K562 (cell line): ENCODE data around the gene LDAH. TPM values are rescaled to one million over a fixed set of nuclear protein-coding genes. Genes with fewer than 3 reads are reported as not detected.

Source experiments
- BHLHE40 ChIP-seq: IDR thresholded peaks from 2 replicates; pipeline ENCODE4 v1.6.1; 2011; ENCODE audit warnings: low read length, improper control_type of control experiment
- CC2D1A ChIP-seq: fragments of 450-650 bp; IDR thresholded peaks from 2 replicates; pipeline ENCODE4 v1.6.1; 2017; ENCODE audit warnings: mild to moderate bottlenecking
- CREM ChIP-seq: IDR thresholded peaks from 2 replicates; pipeline ENCODE4 v1.6.1; 2014; ENCODE audit warnings: antibody characterized with exemption, low read depth
- GABPA ChIP-seq: fragments of 200-800 bp; sonication (Bioruptor generic); conservative IDR thresholded peaks from 2 replicates; pipeline ENCODE4 v1.6.1; 2016; ENCODE audit warnings: low read depth, missing genetic modification characterization, missing compliant biosample characterization
- GABPB1 ChIP-seq: sonication (generic); formaldehyde crosslinking; IDR thresholded peaks from 2 replicates; pipeline ENCODE4 v1.8.0; 2022; ENCODE audit warnings: mild to moderate bottlenecking, missing genetic modification reagents
- MAFK ChIP-seq: IDR thresholded peaks from 2 replicates; pipeline ENCODE4 v1.6.1; 2011; ENCODE audit warnings: low read length, improper control_type of control experiment
- MAZ ChIP-seq, 2 experiments: fragments of 450-650 bp in 1 of 2; sonication (generic) in 1 of 2; formaldehyde crosslinking; IDR thresholded peaks in 1 of 2; conservative IDR thresholded peaks in 1 of 2; 2 replicates each; pipeline versions ENCODE4 v1.4.0 to v1.5.0; 2020; ENCODE audit warnings: mild to moderate bottlenecking in 1 of 2, missing genetic modification reagents in 1 of 2
- PHB ChIP-seq: fragments of 250-450 bp; sonication (Bioruptor Pico); IDR thresholded peaks from 2 replicates; pipeline ENCODE4 v1.5.0; 2021
- POLR2G ChIP-seq: fragments of 200-400 bp; formaldehyde crosslinking; IDR thresholded peaks from 2 replicates; pipeline ENCODE4 v1.6.1; 2017; ENCODE audit warnings: low read depth, mild to moderate bottlenecking, antibody characterized with exemption, low read length, moderate library complexity
- PPARD ChIP-seq: fragments of 250-450 bp; sonication (Bioruptor Pico); IDR thresholded peaks from 2 replicates; pipeline ENCODE4 v1.8.0; 2022; ENCODE audit warnings: inconsistent platforms, mild to moderate bottlenecking, moderate library complexity
- RBM22 ChIP-seq: fragments of 200-400 bp; formaldehyde crosslinking; IDR thresholded peaks from 2 replicates; pipeline ENCODE4 v1.6.1; 2018; ENCODE audit warnings: low read length, low read depth; ENCODE audit not compliant: poor library complexity, severe bottlenecking
- RCOR1 ChIP-seq, 2 experiments: IDR thresholded peaks; 2 replicates each; pipeline ENCODE4 v1.6.1; 2012; ENCODE audit warnings: low read depth in 2 of 2, low read length in 2 of 2, borderline replicate concordance in 1 of 2, improper control_type of control experiment in 1 of 2
- TEAD1 ChIP-seq, 2 experiments: fragments of 450-650 bp in 1 of 2; sonication (generic) in 1 of 2; formaldehyde crosslinking; IDR thresholded peaks; 2 replicates each; pipeline versions ENCODE4 v1.4.0 to v1.8.0; 2020 to 2022; ENCODE audit warnings: mild to moderate bottlenecking in 2 of 2, missing genetic modification reagents in 1 of 2
- YY1 ChIP-seq, 3 experiments: IDR thresholded peaks; 2 replicates each; pipeline ENCODE4 v1.6.1; 2011; ENCODE audit warnings: low read length in 2 of 3, mild to moderate bottlenecking in 2 of 3, moderate library complexity in 2 of 3, borderline replicate concordance in 1 of 3, control low read depth in 1 of 3, low read depth in 1 of 3; ENCODE audit not compliant: insufficient read depth in 3 of 3, insufficient replicate concordance in 2 of 3, control insufficient read depth in 1 of 3, insufficient read length in 1 of 3; ENCODE audit errors: extremely low read depth in 1 of 3
- ZNF354B ChIP-seq: fragments of 250-450 bp; sonication (Bioruptor Pico); IDR thresholded peaks from 2 replicates; pipeline ENCODE4 v1.4.0; 2020
- polyA plus RNA-seq, 8 experiments: library from polyadenylated mRNA; depleted of rRNA in 4 of 8; stranded (reverse) in 5 of 8; unstranded in 3 of 8; fragments of >200 nt; fragmentation: Nextera tagmentation in 2 of 8; fragmentation: Illumina TruSeq in 1 of 8; extraction: Ambion mirVana in 2 of 8; extraction: Trizol in 1 of 8; gene quantifications; 2 replicates each; pipeline versions ENCODE4 v1.2.1 to v1.2.3, GENCODE V29; 2011 to 2014; ENCODE audit warnings: inconsistent platforms in 1 of 8, missing spikeins in 1 of 8
- total RNA-seq, 7 experiments: library from RNA; depleted of rRNA in 6 of 7; stranded (reverse); fragments of >200 nt in 6 of 7; fragmentation: Illumina TruSeq in 2 of 7; extraction: Trizol in 2 of 7; gene quantifications; 2 replicates each; pipeline versions ENCODE4 v1.2.1 to v1.2.3, GENCODE V29; 2011 to 2021; ENCODE audit warnings: low replicate concordance in 1 of 7
- TF ChIP-seq, protein P1 (sequence below): fragments of 250-450 bp; sonication (Bioruptor Pico); IDR thresholded peaks from 2 replicates; pipeline ENCODE4 v1.5.0; 2020; ENCODE audit warnings: mild to moderate bottlenecking
- TF ChIP-seq, protein P2 (sequence below): sonication (generic); formaldehyde crosslinking; IDR thresholded peaks from 2 replicates; pipeline ENCODE4 v1.8.1; 2023; ENCODE audit warnings: mild to moderate bottlenecking, missing genetic modification reagents, moderate library complexity
- TF ChIP-seq, protein P3 (sequence below): fragments of 250-450 bp; sonication (Bioruptor Pico); IDR thresholded peaks from 2 replicates; pipeline ENCODE4 v1.5.0; 2021; ENCODE audit warnings: mild to moderate bottlenecking, moderate library complexity

LDAH gene
- total and polyA plus RNA-seq, 9 of the 15 experiments (the other 6 are each of a cell fraction or from before 2014, with no cell fraction given), result 22.3 to 60.1 (median 40.0) TPM

DNA sequence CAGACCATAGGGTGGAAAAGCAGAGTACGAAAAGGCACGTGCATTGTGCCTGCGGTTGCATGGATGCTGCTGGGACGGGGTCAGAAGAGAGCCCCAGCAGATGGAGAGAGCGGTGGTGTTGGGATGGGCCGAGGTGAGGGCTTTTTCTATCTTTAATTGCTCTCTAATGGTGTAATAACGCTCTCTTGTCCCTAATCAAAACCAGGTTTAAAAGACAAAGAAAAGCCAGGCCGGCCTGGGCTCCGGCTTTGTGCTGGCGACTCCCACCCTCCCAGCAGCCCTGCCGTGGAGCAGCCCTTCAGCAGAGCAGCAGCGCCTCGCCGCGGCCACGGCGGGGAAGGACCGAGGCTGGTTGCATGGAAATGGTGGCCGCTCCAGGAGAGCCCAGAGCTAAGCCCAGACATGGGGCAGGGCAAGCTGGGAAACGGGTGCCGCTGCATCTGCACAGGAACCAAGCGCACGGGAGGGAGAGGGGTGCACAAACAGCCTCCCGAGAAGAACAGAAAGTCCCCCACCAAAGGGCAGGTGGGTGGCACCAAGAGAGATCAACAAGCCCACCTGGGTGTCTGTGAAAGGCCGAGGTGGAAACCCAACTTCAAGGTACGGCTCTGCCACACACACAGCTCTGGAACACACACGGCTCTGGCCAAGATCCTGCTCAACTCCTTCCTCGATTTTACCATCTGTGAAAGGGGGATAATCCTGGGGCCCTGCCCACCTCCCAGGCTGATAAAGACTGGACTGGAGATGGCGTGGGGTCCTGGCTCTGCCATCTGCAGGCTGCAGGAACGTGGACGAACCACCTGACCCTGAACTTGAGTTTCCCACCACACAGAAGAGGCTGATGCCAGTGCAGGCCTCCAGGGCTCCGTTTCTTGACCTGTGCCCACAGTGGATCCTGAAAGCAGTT lies 187.0 kb downstream of the LDAH start (continued):
- TF ChIP-seq, protein P1, sequence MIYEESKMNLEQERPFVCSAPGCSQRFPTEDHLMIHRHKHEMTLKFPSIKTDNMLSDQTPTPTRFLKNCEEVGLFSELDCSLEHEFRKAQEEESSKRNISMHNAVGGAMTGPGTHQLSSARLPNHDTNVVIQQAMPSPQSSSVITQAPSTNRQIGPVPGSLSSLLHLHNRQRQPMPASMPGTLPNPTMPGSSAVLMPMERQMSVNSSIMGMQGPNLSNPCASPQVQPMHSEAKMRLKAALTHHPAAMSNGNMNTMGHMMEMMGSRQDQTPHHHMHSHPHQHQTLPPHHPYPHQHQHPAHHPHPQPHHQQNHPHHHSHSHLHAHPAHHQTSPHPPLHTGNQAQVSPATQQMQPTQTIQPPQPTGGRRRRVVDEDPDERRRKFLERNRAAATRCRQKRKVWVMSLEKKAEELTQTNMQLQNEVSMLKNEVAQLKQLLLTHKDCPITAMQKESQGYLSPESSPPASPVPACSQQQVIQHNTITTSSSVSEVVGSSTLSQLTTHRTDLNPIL (CRISPR knock-in tag), result no peak
- TF ChIP-seq PPARD (CRISPR knock-in tag) (no peak), MAFK (no peak), CREM (0 out of 2 replicates have a peak, but pooled peaks have one; percentile 48), GABPA (tag) (no peak), TEAD1 (CRISPR knock-in tag; IDR thresholded peaks at IDR 0.05) (0 out of 4 replicates have a peak, but pooled peaks of 1 of the 2 experiments have one; percentile 52), GABPB1 (0 out of 2 replicates have a peak, but pooled peaks have one; percentile 25), YY1 (IDR thresholded peaks at IDR 0.05; ENCODE audit: borderline replicate concordance in 1 of 3, control insufficient read depth in 1 of 3, extremely low read depth in 1 of 3, insufficient read depth in 3 of 3, insufficient read length in 1 of 3, insufficient replicate concordance in 2 of 3, low read depth in 1 of 3, low read length in 2 of 3) (peak in 2 of 3 experiments; percentile 73 to 77), CC2D1A (peak; percentile 74), MAZ (CRISPR knock-in tag; conservative IDR thresholded peaks at IDR 0.05 in 1 of 2, IDR thresholded peaks at IDR 0.05 in 1 of 2) (peak; percentile 78 to 86), PHB (CRISPR knock-in tag) (no peak), RBM22 (no peak), BHLHE40 (0 out of 2 replicates have a peak, but pooled peaks have one; percentile 38), POLR2G (no peak), RCOR1 (IDR thresholded peaks at IDR 0.05; ENCODE audit: borderline replicate concordance in 1 of 2, low read depth in 2 of 2, low read length in 2 of 2) (0 out of 4 replicates have a peak, but pooled peaks of 1 of the 2 experiments have one; percentile 42), ZNF354B (no peak)
- TF ChIP-seq, protein P2, sequence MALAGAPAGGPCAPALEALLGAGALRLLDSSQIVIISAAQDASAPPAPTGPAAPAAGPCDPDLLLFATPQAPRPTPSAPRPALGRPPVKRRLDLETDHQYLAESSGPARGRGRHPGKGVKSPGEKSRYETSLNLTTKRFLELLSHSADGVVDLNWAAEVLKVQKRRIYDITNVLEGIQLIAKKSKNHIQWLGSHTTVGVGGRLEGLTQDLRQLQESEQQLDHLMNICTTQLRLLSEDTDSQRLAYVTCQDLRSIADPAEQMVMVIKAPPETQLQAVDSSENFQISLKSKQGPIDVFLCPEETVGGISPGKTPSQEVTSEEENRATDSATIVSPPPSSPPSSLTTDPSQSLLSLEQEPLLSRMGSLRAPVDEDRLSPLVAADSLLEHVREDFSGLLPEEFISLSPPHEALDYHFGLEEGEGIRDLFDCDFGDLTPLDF (CRISPR knock-in tag), result no peak
- TF ChIP-seq, protein P3, sequence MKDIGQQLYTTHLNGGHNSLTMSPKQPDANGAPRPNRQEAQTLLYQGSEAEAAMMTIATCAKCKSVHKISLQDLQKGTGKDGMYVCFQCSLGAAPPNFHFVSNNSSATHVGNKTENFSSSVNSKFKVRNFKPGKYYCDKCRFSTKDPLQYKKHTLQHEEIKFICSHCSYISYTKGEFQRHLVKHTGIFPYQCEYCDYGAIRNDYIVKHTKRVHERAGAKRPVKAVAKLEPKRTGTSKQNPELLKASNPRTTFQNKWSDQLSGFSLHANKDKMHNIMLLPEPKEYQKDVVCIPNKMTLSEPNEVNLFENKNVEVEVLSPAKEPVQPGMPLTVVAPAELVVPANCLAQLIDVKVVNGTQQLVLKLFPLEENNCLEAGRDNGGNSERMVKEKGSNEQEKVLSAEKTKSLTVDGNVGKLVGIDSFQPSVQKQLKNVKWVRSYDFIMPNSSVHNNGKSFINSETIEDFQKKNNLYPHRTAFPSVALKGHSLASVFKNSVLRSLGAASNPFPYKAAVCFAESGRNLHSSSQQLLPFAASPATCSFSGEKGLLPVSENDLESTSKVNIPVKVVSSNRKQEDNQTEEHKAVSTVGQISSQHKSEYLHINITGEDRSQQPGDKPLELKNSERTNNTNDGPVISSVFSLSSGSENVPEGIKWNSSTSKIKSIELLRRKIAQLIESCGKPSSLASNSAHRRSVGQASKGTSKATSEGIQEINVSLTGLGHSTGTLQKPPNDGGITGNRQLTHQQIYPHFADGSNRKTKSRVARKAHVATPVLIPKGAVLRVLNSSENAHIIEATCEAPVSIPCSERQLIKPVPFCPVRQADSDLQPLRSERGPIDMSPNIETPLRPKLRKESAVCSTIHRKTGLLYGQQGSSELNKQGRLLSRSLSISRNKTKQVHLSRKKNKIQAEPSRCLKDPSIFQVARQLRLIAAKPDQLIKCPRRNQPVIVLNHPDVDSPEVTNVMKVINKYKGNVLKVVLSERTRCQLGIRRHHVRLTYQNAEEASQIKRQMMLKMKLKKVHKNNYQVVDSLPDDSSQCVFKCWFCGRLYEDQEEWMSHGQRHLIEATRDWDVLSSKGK (CRISPR knock-in tag), result no peak
